ENCODE data around the gene BCL7C. TPM values are rescaled to one million over a fixed set of nuclear protein-coding genes. Genes with fewer than 3 reads are reported as not detected.

BCL7C gene
- total RNA-seq, 3 donors from 2014 or later (not counting 1 experiment from before 2014, with no cell fraction given) = 25.1 to 28.5 (median 27.4) TPM

DNA sequence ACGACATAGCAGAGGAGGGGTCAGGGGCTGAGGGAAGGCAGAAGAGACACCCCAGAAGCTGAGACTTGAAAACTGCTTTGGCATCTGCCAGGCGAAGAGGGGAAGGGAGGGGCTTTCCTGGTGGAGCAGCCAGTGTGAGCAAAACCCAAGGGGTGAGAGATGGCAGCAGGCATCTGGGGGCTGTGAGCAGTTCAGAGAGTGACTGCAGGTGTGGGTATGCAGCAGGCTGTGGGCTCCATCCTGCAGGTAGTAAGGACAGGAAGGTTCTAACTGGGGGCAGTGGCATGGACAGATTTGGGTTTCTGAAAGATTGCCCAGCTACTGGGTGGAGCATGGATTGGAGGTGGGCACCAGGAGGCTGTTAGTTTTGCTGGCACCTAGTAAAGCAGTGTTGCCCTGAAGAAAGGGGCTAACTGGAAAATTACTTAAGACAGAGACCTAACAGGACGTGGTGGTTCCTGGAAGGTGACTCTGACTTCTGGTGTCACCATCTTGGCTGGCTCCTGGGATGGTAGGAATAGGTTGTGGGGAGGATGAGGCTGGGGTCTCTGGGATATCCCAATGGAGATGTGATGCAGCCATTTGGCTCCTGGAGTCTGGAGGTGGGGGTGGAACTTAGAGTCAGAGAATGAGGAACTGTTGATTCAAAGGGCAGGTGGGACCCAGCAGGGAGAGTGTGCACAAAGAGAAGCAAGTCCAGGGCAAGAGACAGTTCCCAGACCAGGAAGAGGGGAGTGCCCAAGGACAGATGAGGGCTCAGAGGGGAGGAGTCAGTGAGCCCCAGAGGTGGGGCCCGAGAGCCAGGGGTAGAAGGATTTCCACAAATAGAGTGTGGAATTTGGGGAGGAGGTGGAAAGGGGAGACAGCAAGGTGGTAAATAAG lies 11.2 kb downstream of the BCL7C start:
- Histone ChIP-seq H3K36me3 (ENCODE audit: control insufficient read depth, insufficient read depth, low read length) (peaks cover 21% of the 10 kb centered on the region), H3K4me3 (ENCODE audit: low read length) (no peak overlapping the region), H3K9me3 (ENCODE audit: control insufficient read depth, insufficient read depth, low read length) (no peaks in the 10 kb centered on the region), H3K4me1 (ENCODE audit: control insufficient read depth, insufficient read depth, low read length) (peaks cover 8% of the 10 kb centered on the region), H3K27ac (ENCODE audit: low read length) (no peak overlapping the region), H3K27me3 (ENCODE audit: control insufficient read depth, insufficient read depth, low read length) (no peaks in the 10 kb centered on the region)
- WGBS (ENCODE audit: insufficient coverage) = 80% methylated on average over 4 of the region's 4 CpGs
- Mint-ChIP-seq H3K27ac (peak overlapping the region; percentile 18 to 66), H3K9me3 (no peaks in the 10 kb centered on the region), H3K4me3 (no peak overlapping the region), H3K36me3 (no peaks in the 10 kb centered on the region), H3K27me3 (ENCODE audit: low read depth in 2 of 2) (no peaks in the 10 kb centered on the region), H3K4me1 (peaks cover 20 to 34% of the 10 kb centered on the region in 2 donors)
- no peak for DNase-seq
- no peak for ATAC-seq
- TF ChIP-seq, protein P1, sequence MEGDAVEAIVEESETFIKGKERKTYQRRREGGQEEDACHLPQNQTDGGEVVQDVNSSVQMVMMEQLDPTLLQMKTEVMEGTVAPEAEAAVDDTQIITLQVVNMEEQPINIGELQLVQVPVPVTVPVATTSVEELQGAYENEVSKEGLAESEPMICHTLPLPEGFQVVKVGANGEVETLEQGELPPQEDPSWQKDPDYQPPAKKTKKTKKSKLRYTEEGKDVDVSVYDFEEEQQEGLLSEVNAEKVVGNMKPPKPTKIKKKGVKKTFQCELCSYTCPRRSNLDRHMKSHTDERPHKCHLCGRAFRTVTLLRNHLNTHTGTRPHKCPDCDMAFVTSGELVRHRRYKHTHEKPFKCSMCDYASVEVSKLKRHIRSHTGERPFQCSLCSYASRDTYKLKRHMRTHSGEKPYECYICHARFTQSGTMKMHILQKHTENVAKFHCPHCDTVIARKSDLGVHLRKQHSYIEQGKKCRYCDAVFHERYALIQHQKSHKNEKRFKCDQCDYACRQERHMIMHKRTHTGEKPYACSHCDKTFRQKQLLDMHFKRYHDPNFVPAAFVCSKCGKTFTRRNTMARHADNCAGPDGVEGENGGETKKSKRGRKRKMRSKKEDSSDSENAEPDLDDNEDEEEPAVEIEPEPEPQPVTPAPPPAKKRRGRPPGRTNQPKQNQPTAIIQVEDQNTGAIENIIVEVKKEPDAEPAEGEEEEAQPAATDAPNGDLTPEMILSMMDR (IDR thresholded peaks at IDR 0.05) = no peak
- intact Hi-C loops (cut with micrococcal nuclease) = no loop called here

DNA sequence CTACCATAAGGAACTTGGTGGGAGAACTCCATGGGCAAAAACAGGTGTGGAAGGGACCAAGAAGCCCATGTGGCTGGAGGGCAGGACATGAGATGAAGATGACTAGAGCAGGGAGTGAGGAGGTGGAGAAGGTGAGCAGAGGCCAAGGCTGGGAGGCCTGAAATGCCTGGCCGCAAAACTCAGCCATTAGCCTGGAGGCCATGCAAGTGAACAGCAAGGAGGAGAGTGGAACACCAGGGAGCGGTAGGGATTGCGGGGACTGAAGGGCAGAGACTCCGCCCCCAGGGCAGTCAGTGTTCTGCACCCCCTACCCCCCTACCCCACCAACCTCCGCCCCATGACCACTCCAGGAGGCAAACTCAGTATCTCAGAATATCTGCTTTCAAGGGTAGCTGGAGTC lies 17.0 kb downstream of the BCL7C start:
- intact Hi-C loops (cut with micrococcal nuclease) = loop anchor here (5.0 kb wide), 1 partner anchor 35 kb away; no protein-coding TSS in a partner anchor
- H3K4me3 ChIP-seq (ENCODE audit: low read length) = peak overlapping the region; percentile 71

DNA sequence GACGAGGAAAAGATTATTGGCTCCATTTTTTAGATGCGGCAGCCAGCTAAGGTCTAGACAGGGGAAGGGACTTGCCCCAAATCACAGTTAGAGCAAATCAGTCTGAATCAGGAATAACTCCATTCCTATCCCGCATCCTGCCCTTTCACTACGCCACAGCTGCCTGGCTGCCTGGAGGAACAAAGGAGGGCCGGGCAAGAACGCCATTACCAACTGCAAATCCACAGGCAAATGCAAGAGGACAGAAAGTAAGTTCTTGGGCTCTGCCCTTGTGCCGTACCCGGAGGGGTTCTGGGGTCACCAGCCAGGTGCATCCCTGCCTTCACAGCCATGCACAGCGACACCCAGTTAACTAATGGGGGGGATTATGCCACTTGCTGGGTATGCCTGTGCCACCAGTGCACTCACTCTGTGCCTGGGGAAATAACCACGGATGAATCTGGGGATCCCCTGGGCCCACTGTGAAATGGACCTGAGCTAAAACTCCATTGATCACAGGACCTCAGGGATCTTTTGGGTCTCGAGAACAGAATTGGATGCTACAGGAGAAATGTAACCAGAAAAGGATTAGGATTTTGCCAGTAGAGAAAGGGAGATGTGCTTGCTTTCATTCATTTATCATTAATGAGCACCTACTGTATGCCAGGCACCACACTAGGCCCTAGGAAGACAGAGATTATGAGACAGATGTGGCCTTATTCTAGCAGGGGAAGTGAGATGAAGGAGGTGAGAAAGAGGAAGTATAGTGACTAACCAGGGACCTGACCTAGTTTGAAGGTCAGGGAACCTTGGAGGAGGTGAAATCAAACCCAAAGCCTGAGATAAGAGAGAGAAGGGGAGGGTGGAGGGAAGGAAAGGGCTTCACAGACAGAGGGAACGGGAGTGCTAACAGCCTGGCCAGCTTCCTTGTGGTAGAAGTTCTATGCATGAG lies 17.7 kb downstream of the BCL7C start:
- Mint-ChIP-seq H3K36me3 (no peaks in the 10 kb centered on the region), H3K27ac (peak overlapping the region; percentile 92 to 99), H3K4me1 (peaks cover 39 to 54% of the 10 kb centered on the region in 2 donors), H3K4me3 (peak overlapping the region; percentile 97), H3K27me3 (ENCODE audit: low read depth in 2 of 2) (no peaks in the 10 kb centered on the region), H3K9me3 (no peaks in the 10 kb centered on the region)
- ATAC-seq = peak; percentile 41 to 63 (median 55)
- TF ChIP-seq, protein P1 (IDR thresholded peaks at IDR 0.05) = no peak
- peaks cover 7% of the 10 kb centered on the region for H3K36me3 ChIP-seq (ENCODE audit: control insufficient read depth, insufficient read depth, low read length)
- H3K9me3 ChIP-seq (ENCODE audit: control insufficient read depth, insufficient read depth, low read length) = no peaks in the 10 kb centered on the region
- peak overlapping the region; percentile 83 for H3K27ac ChIP-seq (ENCODE audit: low read length)
- intact Hi-C loops (cut with micrococcal nuclease) = loop anchor here (2.0 to 5.0 kb wide), 3 partner anchors 27 to 47 kb away; partner anchors contain the start of gene FBXL19
- 12% methylated on average over 12 of the region's 12 CpGs for WGBS (ENCODE audit: insufficient coverage)
- peak; percentile 30 to 63 for DNase-seq
- H3K4me1 ChIP-seq (ENCODE audit: control insufficient read depth, insufficient read depth, low read length) = peaks cover 43% of the 10 kb centered on the region
- no peaks in the 10 kb centered on the region for H3K27me3 ChIP-seq (ENCODE audit: control insufficient read depth, insufficient read depth, low read length)
- H3K4me3 ChIP-seq (ENCODE audit: low read length) = peak overlapping the region; percentile 71

More for the DNA sequence above, 17.0 kb downstream of the BCL7C start:
- Mint-ChIP-seq H3K27me3 (ENCODE audit: low read depth in 2 of 2) (no peaks in the 10 kb centered on the region), H3K36me3 (no peaks in the 10 kb centered on the region), H3K9me3 (no peaks in the 10 kb centered on the region), H3K4me1 (peaks cover 37 to 57% of the 10 kb centered on the region in 2 donors), H3K27ac (peak overlapping the region; percentile 92 to 99), H3K4me3 (peak overlapping the region; percentile 97)
- WGBS (ENCODE audit: insufficient coverage) = 87% methylated on average over 4 of the region's 5 CpGs
- Histone ChIP-seq H3K27ac (ENCODE audit: low read length) (peak overlapping the region; percentile 83), H3K27me3 (ENCODE audit: control insufficient read depth, insufficient read depth, low read length) (no peaks in the 10 kb centered on the region), H3K4me1 (ENCODE audit: control insufficient read depth, insufficient read depth, low read length) (peaks cover 43% of the 10 kb centered on the region), H3K9me3 (ENCODE audit: control insufficient read depth, insufficient read depth, low read length) (no peaks in the 10 kb centered on the region), H3K36me3 (ENCODE audit: control insufficient read depth, insufficient read depth, low read length) (peaks cover 7% of the 10 kb centered on the region)
- TF ChIP-seq, protein P1 (IDR thresholded peaks at IDR 0.05) = no peak
- DNase-seq = no peak
- no peak for ATAC-seq
